HepG2 (cell line): Measurements from ENCODE around the gene LRRN4.

Source experiments
- CTCF ChIP-seq: sonication (generic); formaldehyde crosslinking; IDR thresholded peaks from 2 replicates; pipeline ENCODE4 v1.5.0; 2020; ENCODE audit warnings: mild to moderate bottlenecking, missing genetic modification reagents, moderate library complexity
- DNMT3B ChIP-seq: conservative IDR thresholded peaks from 2 replicates; pipeline ENCODE4 v1.6.1; 2016; ENCODE audit warnings: missing biosample characterization, control low read depth
- EZH2 ChIP-seq: conservative IDR thresholded peaks from 2 replicates; pipeline ENCODE4 v1.6.1; 2012; ENCODE audit warnings: mild to moderate bottlenecking, low read depth, low read length, moderate library complexity
- KLF11 ChIP-seq: IDR thresholded peaks from 2 replicates; pipeline ENCODE4 v1.6.1; 2016; ENCODE audit warnings: missing compliant biosample characterization
- PHF8 ChIP-seq: sonication (generic); formaldehyde crosslinking; IDR thresholded peaks from 2 replicates; pipeline ENCODE4 v1.5.0; 2020; ENCODE audit warnings: missing genetic modification reagents
- POLR2A ChIP-seq, 2 experiments: IDR thresholded peaks; 2 replicates each; pipeline ENCODE4 v1.6.1; 2011; ENCODE audit warnings: low read depth in 2 of 2, low read length in 2 of 2, mild to moderate bottlenecking in 1 of 2, moderate library complexity in 1 of 2; ENCODE audit not compliant: insufficient read depth in 1 of 2
- SMC3 ChIP-seq: IDR thresholded peaks from 2 replicates; pipeline ENCODE4 v1.6.1; 2011; ENCODE audit warnings: low read length, improper control_type of control experiment
- TAF15 ChIP-seq: fragments of 200-400 bp; formaldehyde crosslinking; IDR thresholded peaks from one replicate; pipeline ENCODE4 v1.6.1; 2018; ENCODE audit warnings: mild to moderate bottlenecking, low read depth, low read length; ENCODE audit not compliant: poor library complexity, severe bottlenecking
- ZMAT3 ChIP-seq: sonication (generic); formaldehyde crosslinking; conservative IDR thresholded peaks from 2 replicates; pipeline ENCODE4 v1.7.0; 2021; ENCODE audit warnings: missing genetic modification reagents
- ZNF234 ChIP-seq: sonication (generic); formaldehyde crosslinking; conservative IDR thresholded peaks from 2 replicates; pipeline ENCODE4 v1.5.1; 2020; ENCODE audit warnings: mild to moderate bottlenecking, missing genetic modification reagents
- ZNF577 ChIP-seq: sonication (generic); formaldehyde crosslinking; IDR thresholded peaks from 2 replicates; pipeline ENCODE4 v1.4.0; 2020; ENCODE audit warnings: mild to moderate bottlenecking, low read depth, missing genetic modification reagents, borderline replicate concordance
- TF ChIP-seq, protein P1 (sequence below), 2 experiments: IDR thresholded peaks; 2 replicates each; pipeline ENCODE4 v1.6.1; 2011 to 2012; ENCODE audit warnings: low read length in 2 of 2, borderline replicate concordance in 1 of 2, low read depth in 1 of 2, mild to moderate bottlenecking in 1 of 2, moderate library complexity in 1 of 2
- TF ChIP-seq, protein P2 (sequence below): sonication (generic); formaldehyde crosslinking; IDR thresholded peaks from 2 replicates; pipeline ENCODE4 v1.4.0; 2020; ENCODE audit warnings: missing genetic modification reagents

GRCh38 chr20:6000871-6001270 is 53.0 kb downstream of the LRRN4 start:
- TF ChIP-seq ZNF577 (no peak), SMC3 (no peak), ZNF234 (no peak), EZH2 (no peak), PHF8 (no peak), DNMT3B (no peak), ZMAT3 (no peak), CTCF (CRISPR knock-in tag) (no peak), POLR2A (IDR thresholded peaks at IDR 0.05; ENCODE audit: insufficient read depth in 1 of 2, low read depth in 2 of 2, low read length in 2 of 2) (no peak), KLF11 (CRISPR knock-in tag) (no peak), TAF15 (no peak)
- TF ChIP-seq, protein P1, sequence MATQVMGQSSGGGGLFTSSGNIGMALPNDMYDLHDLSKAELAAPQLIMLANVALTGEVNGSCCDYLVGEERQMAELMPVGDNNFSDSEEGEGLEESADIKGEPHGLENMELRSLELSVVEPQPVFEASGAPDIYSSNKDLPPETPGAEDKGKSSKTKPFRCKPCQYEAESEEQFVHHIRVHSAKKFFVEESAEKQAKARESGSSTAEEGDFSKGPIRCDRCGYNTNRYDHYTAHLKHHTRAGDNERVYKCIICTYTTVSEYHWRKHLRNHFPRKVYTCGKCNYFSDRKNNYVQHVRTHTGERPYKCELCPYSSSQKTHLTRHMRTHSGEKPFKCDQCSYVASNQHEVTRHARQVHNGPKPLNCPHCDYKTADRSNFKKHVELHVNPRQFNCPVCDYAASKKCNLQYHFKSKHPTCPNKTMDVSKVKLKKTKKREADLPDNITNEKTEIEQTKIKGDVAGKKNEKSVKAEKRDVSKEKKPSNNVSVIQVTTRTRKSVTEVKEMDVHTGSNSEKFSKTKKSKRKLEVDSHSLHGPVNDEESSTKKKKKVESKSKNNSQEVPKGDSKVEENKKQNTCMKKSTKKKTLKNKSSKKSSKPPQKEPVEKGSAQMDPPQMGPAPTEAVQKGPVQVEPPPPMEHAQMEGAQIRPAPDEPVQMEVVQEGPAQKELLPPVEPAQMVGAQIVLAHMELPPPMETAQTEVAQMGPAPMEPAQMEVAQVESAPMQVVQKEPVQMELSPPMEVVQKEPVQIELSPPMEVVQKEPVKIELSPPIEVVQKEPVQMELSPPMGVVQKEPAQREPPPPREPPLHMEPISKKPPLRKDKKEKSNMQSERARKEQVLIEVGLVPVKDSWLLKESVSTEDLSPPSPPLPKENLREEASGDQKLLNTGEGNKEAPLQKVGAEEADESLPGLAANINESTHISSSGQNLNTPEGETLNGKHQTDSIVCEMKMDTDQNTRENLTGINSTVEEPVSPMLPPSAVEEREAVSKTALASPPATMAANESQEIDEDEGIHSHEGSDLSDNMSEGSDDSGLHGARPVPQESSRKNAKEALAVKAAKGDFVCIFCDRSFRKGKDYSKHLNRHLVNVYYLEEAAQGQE (IDR thresholded peaks at IDR 0.05; ENCODE audit: borderline replicate concordance in 1 of 2, low read depth in 1 of 2, low read length in 2 of 2): no peak
- TF ChIP-seq, protein P2, sequence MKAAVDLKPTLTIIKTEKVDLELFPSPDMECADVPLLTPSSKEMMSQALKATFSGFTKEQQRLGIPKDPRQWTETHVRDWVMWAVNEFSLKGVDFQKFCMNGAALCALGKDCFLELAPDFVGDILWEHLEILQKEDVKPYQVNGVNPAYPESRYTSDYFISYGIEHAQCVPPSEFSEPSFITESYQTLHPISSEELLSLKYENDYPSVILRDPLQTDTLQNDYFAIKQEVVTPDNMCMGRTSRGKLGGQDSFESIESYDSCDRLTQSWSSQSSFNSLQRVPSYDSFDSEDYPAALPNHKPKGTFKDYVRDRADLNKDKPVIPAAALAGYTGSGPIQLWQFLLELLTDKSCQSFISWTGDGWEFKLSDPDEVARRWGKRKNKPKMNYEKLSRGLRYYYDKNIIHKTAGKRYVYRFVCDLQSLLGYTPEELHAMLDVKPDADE (CRISPR knock-in tag): no peak
